IMR-90 (cell line): Measurements from ENCODE around the gene FLYWCH1. TPM values are rescaled to one million over a fixed set of nuclear protein-coding genes. Genes with fewer than 3 reads are reported as not detected.

Experiments
- CEBPB ChIP-seq: IDR thresholded peaks from 2 replicates; pipeline ENCODE4 v1.6.1; 2012; ENCODE audit warnings: low read depth, low read length, improper control_type of control experiment
- POLR2A ChIP-seq: IDR thresholded peaks from 2 replicates; pipeline ENCODE4 v1.6.1; 2012; ENCODE audit warnings: mild to moderate bottlenecking, low read depth, low read length
- RFX5 ChIP-seq: IDR thresholded peaks from 2 replicates; pipeline ENCODE4 v1.8.0; 2012; ENCODE audit warnings: low read depth, mild to moderate bottlenecking, low read length, moderate library complexity
- polyA plus RNA-seq, 3 experiments: library from polyadenylated mRNA; depleted of rRNA; stranded (reverse); fragments of >200 nt; gene quantifications; 2 replicates each; pipeline ENCODE4 v1.2.3, GENCODE V29; 2012; ENCODE audit warnings: low replicate concordance in 1 of 3
- total RNA-seq: library from RNA; depleted of rRNA; stranded (reverse); fragments of >200 nt; gene quantifications from 2 replicates; pipeline ENCODE4 v1.2.3, GENCODE V29; 2012
- TF ChIP-seq, protein P1 (sequence below): conservative IDR thresholded peaks from 2 replicates; pipeline ENCODE4 v1.5.1; 2012; ENCODE audit warnings: mild to moderate bottlenecking, low read depth, low read length, improper control_type of control experiment

Gene FLYWCH1
- total and polyA plus RNA-seq, 2 of the 4 experiments (the other 2 are of a cell fraction) = 14.3 to 25.2 TPM

DNA sequence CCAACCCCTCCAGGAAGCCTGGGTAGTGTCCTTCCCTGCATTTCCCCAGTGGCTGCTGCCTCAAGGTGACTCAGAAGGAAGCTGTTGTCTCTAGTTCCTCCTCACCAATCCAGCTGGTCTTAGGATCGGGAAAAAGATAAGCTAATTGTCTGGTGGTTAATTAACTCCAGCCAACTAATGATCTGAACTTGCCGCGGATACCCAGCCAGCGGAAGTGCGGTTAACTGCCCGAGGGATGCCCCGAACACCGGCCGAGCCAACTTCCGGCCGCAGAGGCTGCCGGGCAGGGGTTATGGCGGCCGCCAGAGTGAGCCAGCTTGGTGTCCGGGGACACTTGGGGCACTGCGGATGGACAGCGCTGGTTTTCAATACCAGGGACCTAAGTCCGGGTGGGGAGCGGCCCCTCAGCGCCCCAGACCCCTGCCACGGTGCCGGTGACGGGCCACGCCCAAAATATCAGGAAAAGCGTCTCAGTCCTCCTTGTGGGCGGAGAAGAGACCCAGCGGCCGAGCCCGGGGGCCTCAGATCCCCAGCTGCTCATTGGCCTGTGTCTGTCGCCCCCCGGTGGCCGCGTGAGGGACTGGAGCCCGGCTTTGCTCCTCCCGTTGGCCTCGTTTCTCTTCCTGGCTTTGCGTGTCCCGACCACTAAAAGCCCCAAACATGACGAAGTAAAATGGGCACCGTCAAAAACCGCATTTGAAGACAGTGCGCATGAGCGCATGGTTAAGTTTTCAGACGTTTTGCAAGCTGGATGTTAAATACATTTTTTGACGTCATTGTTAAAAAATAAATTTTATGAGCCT lies 43.5 kb upstream of the FLYWCH1 start (continued):
- TF ChIP-seq, protein P1, sequence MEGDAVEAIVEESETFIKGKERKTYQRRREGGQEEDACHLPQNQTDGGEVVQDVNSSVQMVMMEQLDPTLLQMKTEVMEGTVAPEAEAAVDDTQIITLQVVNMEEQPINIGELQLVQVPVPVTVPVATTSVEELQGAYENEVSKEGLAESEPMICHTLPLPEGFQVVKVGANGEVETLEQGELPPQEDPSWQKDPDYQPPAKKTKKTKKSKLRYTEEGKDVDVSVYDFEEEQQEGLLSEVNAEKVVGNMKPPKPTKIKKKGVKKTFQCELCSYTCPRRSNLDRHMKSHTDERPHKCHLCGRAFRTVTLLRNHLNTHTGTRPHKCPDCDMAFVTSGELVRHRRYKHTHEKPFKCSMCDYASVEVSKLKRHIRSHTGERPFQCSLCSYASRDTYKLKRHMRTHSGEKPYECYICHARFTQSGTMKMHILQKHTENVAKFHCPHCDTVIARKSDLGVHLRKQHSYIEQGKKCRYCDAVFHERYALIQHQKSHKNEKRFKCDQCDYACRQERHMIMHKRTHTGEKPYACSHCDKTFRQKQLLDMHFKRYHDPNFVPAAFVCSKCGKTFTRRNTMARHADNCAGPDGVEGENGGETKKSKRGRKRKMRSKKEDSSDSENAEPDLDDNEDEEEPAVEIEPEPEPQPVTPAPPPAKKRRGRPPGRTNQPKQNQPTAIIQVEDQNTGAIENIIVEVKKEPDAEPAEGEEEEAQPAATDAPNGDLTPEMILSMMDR = peak; percentile 99
- TF ChIP-seq RFX5 = no peak
- TF ChIP-seq POLR2A = peak; percentile 67
- peak; percentile 32; the same call in 1 of the 2 replicates for TF ChIP-seq CEBPB
